HPDE6-E6E7 (cell line): Measurements from ENCODE around the gene ADH5.
"Not testable (repeated sequence)": the region's sequence is repeated elsewhere in the genome, so short reads cannot be mapped to it uniquely, and the experiment has no call there.

Source experiments
- DNase-seq: peaks from one replicate; pipeline ENCODE4 v3.0.0; 2011; ENCODE audit warnings: missing footprints; ENCODE audit errors: extremely low spot score

Gene ADH5

DNA sequence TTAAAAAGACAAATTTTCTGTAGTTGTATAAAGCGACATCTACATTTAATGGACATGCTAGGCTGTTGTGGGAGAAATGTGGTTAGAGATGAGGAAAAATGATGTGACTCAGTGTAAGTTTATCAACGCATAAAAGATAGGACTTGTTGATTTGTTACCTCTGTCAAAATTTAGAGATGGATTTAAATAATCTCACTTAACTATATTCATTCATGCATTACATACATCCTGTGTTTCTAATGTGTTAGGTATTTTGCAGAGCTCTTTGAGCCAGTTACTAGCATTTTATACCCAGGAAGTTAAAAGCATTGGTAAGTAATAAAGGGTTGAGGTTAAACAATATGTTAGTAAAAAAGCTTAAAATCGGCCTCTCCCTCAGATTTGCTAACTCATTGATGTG is 58.7 kb downstream of the ADH5 start:
- DNase-seq: no peak

DNA sequence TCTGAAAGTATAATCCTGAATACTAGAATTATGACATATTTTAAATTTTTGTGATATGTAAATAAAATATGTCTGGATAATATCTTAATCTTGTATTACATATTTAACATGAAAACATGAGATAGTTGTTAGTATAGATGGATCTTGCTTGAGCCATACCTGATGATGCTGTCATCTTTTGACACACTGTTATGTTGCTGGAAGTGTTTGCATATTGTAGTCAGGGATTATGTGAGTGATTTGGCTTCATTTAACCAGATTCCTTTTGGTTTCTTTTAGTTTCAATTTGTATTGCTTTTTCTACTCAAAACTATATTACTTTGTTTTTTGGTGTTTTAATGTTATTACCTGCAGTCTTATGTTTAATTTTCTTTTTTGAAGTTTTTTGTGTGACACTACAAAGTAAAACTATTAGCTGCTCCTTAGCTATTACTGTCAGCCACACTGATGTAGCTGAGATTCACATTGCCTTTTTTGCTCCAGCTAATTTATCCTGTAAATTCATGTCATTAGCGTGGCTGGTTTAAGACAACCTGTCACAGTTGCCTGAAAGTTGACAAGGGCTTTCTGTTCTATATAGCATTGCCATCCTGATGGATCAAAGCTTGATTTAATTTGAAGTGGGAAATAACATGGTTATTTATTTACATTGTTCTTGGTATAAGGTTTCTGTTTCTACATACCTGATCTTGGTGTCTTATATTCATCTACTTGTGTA is 59.4 kb downstream of the ADH5 start:
- no peak for DNase-seq

DNA sequence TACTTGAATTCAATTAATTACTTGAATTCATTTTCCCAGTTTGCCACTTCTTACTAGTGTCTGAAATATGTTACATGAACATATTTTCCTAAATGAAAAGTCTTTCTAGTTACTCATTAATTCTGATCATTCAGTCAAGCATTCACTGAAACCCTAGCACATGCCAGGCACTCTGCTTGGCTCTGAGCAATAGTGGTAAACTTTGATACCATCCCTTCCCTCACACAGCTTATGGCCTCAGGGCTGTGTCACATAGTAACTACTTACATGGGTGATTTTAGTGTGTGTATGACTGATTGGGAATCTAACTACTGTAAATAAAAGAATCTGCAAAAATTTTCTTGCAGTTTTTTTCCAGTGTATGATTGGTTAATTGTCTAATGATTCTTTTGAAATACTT is 60.4 kb downstream of the ADH5 start:
- DNase-seq: no peak

DNA sequence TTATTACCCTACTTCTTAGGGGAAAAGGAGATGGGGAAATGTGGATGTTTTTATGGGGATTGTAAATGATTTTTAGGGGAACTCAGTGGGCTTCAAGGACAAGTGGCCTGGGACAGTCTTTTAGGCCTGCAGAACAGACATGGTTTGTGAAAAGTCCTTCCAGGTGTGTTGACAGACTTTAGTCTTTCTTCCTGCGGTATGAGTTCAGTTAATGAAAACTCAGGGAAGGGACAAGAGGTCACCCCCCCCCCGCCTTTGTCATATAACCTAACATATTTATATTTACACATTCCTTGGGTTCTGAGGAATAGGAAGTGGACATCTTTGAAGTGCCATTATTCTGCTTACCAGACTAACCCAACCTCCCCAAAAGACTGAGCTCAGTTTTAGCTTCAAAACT is 61.3 kb downstream of the ADH5 start:
- no peak for DNase-seq

DNA sequence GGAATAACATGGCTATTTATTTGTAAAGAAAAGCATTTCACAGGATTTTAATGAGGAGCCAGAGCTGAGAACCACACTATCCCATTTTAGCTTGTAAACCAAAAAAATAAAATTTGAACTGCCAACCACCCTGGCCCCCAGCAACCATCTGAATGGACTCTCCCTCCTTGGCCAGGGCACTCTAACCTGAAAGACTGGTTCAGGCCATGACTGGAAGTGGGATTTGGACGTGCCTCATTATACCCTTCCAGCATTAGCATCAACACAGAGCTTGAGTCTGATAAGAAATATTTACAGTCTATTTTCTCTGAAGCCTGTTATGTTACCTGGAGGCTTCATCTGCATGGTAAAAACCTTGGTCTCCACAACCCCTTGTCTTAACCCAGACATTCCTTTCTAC is 63.1 kb downstream of the ADH5 start:
- no peak for DNase-seq

DNA sequence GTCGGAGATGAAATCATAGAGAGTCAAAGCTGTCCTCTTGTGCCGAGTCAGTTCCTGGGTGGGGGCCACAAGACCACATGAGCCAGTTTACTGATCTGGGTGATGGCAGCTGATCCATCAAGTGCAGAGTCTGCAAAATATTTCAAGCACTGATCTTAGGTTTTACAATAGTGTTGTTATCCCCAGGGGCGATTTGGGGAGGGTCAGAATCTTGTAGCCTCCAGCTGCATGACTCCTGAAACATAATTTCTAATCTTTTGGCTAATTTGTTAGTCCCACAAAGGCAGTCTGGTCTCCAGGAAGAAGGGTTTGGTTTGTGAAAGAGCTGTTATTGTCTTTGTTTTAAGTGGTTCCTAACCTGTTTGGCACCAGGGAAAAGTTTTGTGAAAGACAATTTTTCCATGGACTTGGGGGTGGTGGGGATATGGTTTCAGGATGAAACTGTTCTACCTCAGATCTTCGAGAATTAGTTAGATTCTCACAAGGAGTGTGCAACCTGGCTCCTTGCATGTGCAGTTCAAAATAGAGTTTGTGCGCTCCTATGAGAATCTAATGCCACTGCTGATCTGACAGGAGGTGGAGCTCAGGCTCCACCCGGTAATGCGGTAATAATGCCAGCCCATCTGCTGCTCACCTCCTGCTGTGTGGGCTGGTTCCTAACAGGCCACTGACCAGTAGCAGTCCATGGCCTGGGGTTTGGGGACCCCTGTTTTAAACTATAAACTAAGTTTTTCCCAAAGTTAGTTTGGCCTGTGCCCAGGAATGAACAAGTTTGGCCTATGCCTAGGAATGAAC is 63.9 kb downstream of the ADH5 start:
- DNase-seq: no peak

DNA sequence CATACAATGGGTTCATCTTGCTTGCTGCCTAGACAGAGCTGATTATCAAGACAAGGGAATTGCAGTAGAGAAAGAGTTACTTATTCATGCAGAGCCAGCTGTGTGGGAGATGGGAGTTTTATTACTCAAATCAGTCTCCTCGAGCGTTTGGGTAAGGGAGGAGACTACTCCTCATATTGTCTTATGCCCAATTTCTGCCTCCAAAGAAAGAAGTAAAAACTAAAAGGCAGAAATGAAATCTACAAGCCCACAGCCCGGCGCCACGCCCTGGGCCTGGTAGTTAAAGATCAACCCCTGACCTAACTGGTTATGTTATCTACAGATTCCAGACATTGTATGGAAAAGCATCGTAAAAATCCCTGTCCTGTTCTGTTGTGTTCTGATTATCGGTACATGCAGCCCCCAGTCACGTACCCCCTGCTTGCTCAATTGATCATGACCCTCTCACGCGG is 64.8 kb downstream of the ADH5 start:
- not testable (repeated sequence) for DNase-seq

DNA sequence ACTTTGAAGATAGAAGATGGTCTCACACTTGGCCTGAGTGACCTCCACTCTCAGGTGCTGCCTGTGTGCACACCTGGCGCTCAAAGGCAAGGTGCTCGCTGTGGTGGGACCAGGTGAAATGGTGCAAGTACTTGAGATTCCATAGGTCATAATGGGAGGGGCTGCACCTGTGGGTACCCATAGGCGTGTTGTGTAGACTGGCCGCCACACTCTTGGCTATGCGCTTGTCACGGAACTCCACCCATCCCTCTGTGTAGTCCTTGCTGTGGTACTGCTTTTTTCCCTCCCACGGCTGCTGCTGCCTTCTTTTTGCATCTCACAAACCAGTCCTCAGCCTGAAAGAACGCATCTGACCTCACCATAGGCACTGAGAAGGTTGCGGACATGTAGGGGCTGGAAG is 66.0 kb downstream of the ADH5 start:
- DNase-seq: no peak

DNA sequence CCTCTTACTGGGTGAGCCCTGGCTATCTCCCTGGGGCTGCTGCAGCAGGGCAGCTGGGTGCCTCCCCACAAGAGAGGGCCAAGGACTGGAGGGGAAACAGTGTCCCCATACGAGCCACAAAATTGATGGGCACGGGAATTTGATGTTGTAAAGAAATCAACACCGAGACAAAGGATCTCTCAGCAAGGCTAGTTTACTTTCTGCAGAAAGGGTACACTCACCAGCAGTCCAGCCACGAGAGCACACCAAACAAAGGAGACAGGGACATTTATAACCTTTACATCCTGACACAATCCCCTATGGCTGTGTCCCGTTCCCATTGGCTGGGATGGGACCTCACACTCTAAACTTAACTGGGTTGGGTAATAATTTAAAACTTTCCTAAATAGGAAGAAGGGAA is 67.2 kb downstream of the ADH5 start:
- DNase-seq: no peak
